PFSK-1 (cell line): ENCODE data around the gene DIABLO.

Experiments
- FOXP2 ChIP-seq: optimal IDR thresholded peaks from 2 replicates; pipeline ENCODE3; 2011; ENCODE audit warnings: borderline replicate concordance, control low read depth, inconsistent platforms; ENCODE audit not compliant: insufficient read depth; ENCODE audit errors: extremely low read length, extremely low read depth
- POLR2AphosphoS5 ChIP-seq: IDR thresholded peaks from 2 replicates; pipeline ENCODE4 v1.6.1; 2012; ENCODE audit warnings: low read depth, mild to moderate bottlenecking, control low read depth, low read length, moderate library complexity
- REST ChIP-seq, 2 experiments: IDR thresholded peaks; 2 replicates each; pipeline versions ENCODE4 v1.6.1 to v1.8.0; 2011 to 2012; ENCODE audit warnings: low read depth in 2 of 2, low read length in 2 of 2, control low read depth in 1 of 2, inconsistent platforms in 1 of 2, mild to moderate bottlenecking in 1 of 2, moderate library complexity in 1 of 2; ENCODE audit not compliant: insufficient read depth in 1 of 2
- SIN3A ChIP-seq: IDR thresholded peaks from 2 replicates; pipeline ENCODE4 v1.6.1; 2012; ENCODE audit warnings: mild to moderate bottlenecking, low read length, moderate library complexity, borderline replicate concordance; ENCODE audit not compliant: insufficient read depth
- TAF1 ChIP-seq: IDR thresholded peaks from 2 replicates; pipeline ENCODE4 v1.6.1; 2012; ENCODE audit warnings: low read length, control low read depth, borderline replicate concordance; ENCODE audit not compliant: insufficient read depth

Gene DIABLO

GRCh38 chr12:122201381-122201780, 24.5 kb downstream of the DIABLO start:
- TF ChIP-seq REST (IDR thresholded peaks at IDR 0.05; ENCODE audit: insufficient read depth in 1 of 2, low read depth in 2 of 2, low read length in 2 of 2) (no peak), SIN3A (no peak), POLR2AphosphoS5 (no peak), FOXP2 (no peak), TAF1 (no peak)

- TF ChIP-seq POLR2AphosphoS5 (no peak), FOXP2 (no peak), TAF1 (no peak), SIN3A (no peak), REST (IDR thresholded peaks at IDR 0.05; ENCODE audit: insufficient read depth in 1 of 2, low read depth in 2 of 2, low read length in 2 of 2) (no peak)
These were observed 25.2 kb downstream of the DIABLO start for GRCh38 chr12:122200541-122201175.

GRCh38 chr12:122199484-122200355, 26.1 kb downstream of the DIABLO start:
- TF ChIP-seq TAF1 (no peak), REST (IDR thresholded peaks at IDR 0.05; ENCODE audit: insufficient read depth in 1 of 2, low read depth in 2 of 2, low read length in 2 of 2) (no peak), SIN3A (no peak), FOXP2 (no peak), POLR2AphosphoS5 (no peak)

- no peak for TF ChIP-seq FOXP2
- no peak for TF ChIP-seq REST (IDR thresholded peaks at IDR 0.05; ENCODE audit: insufficient read depth in 1 of 2, low read depth in 2 of 2, low read length in 2 of 2)
- no peak for TF ChIP-seq SIN3A
- TF ChIP-seq TAF1, result no peak
- TF ChIP-seq POLR2AphosphoS5, result no peak
These were observed 28.3 kb downstream of the DIABLO start for GRCh38 chr12:122197612-122197966.
